ENCODE data around the gene APCDD1L.

APCDD1L gene

DNA sequence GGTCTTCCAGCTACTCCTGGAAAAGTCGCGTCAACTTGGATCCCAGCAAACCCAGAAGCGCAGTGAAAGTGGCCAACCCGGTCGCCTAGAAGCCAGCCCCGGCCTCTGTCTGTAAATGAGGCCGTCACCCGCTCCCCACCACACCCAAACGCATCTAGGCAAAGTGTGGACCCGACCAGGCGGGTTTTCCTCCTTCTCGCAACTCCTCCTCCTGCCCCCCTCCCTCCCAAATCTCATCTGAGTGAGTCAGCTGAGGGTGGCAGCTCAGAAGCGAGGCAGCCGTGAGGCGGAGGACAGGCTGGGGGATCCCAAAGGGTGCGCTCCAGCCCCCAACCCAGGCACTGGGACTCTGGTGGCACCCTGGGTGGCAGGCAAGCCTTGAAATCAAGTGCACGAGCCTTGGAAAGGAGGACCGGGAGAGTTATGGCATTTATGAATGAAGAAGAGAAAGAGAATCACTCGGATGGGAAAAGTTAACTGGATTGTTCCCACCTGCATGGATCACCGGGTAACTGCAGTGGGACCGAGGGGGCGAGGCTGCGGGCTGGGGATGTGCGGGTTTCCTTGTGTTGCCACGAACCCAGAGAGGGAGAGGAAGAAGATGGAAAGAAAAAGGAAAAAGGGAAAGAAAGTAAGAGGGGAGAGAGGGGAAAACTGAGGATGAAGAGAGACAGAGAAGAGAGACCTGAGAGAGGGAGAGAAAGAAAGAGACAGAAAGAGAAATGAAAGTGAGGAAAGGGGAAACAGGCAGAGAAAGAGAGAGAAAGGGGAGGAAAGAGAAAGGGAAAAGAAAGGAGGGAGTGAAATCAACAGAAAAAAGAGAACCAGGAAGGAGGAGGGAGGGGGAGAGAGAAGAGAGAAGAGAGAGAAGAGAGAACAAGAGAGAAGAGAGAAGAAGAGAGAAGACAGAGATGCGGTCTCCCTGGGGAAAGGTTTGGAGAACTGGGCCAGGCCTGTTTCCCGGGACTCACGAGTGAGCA, at the start of gene APCDD1L:
APCDD1L (minus strand) TSS at position 167 of the 980 bp plus-strand sequence. CDS start 692 bp downstream, outside the sequence.
- DNase-seq (ENCODE audit: low read depth), result no peak

- DNase-seq (ENCODE audit: low read depth), result no peak
Observed at GRCh38 chr20:58559368-58559729, 44.1 kb upstream of the APCDD1L start.

- no peak for DNase-seq (ENCODE audit: low read depth)
Observed at GRCh38 chr20:58558486-58559367, 43.5 kb upstream of the APCDD1L start.

DNA sequence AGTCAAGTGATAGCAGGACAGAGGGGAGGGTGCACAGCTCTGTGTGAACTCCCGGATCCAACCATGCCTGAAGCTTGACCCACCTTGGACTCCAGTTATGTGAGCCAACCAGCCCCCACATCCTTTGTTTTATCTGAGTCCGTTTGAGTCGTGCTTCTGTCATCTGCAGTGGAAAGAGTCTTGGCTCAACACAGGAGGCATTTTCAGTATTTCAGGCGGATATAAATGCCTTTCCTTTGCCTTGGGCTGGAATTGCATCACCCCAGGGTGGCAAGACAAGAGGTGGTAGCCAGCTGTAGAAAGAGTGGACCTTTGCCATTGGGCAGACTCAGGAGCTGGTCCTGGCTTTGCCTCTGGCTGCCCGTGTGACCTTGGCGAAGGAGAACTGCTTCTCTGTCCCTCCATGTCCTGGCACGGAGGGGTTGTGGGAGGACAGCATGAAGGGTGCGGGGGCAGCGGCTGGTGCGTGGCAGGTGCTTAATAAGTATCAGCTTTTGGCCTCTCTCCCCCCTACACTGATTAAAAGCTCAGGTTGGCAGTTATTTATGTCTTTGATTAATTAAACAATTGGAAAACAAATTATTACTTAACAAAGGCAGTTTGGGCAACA, 42.6 kb upstream of the APCDD1L start:
- no peak for DNase-seq (ENCODE audit: low read depth)

GRCh38 chr20:58556961-58557360, 41.8 kb upstream of the APCDD1L start:
- DNase-seq (ENCODE audit: low read depth), result no peak

GRCh38 chr20:58555078-58555765, 40.0 kb upstream of the APCDD1L start:
- DNase-seq (ENCODE audit: low read depth), result no peak

- no peak for DNase-seq (ENCODE audit: low read depth)
Observed at GRCh38 chr20:58554541-58554940, 39.3 kb upstream of the APCDD1L start.

DNA sequence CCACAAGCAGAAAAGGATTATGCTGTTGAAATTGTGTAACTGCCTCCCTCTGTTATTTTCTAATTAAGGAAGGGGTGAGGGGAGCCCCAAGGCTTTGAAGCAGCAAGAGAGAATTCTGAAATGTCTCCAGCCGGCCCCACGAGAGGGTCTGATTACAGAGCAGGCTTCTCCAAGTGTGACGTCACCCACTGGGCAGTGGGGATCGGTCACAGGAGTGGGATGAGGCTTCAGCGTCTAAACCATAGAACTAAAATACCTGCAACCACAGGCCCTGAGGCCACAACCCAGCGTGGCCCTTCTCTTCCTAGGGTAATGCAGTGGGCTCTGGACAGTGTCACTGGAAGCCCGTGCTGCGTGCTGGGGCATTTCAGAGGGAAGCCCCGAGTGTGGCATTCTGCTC, 38.6 kb upstream of the APCDD1L start:
- no peak for DNase-seq (ENCODE audit: low read depth)

GRCh38 chr20:58553166-58553696, 38.0 kb upstream of the APCDD1L start:
- no peak for DNase-seq (ENCODE audit: low read depth)

DNA sequence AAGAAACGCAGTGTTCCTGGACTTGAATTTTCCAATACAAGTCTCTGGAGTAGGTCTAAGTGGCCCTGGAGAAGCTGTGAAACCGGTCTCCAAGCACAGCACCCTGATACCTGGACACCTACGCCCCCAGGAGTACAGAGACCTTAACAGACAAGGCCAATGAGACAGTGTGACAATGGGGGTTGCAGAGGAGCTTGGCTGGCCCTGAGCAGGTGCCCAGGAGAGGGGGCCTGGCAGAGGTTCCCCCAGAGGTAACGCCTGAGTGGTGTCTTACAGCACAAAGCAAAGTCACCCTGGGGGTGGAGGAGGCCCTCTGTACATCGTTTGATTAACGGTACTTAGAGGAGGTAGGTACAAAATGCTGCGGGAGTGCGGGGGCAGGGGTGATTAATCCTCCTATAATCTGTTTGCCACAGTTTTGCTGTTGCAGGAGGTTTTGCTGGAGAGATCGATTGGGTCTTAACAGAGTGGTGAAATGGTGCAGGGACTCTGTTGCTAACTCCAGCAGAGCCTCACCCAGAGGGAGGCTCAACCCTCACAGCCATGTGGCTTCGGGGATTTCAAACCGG, 37.3 kb upstream of the APCDD1L start:
- no peak for DNase-seq (ENCODE audit: low read depth)

DNA sequence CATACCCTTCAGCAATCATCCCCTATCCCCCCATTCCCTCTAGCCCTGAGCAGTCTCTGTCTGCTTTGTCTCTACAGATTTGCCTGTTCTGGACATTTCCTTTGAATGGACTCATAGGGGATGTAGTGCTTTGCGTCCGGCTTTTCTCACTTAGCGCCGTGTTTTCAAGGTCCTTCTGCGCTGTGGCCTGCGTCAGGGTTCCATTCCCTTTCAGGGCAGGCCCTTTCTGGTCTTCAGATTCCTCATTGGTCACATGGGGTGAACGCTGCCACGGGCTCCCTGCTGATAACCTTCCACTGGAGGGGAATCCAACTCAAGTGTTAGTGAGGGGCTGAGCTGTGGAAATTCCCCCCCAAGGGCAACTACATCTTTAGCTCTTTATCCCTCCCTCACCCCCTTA, 36.4 kb upstream of the APCDD1L start:
- DNase-seq (ENCODE audit: low read depth), result no peak

DNA sequence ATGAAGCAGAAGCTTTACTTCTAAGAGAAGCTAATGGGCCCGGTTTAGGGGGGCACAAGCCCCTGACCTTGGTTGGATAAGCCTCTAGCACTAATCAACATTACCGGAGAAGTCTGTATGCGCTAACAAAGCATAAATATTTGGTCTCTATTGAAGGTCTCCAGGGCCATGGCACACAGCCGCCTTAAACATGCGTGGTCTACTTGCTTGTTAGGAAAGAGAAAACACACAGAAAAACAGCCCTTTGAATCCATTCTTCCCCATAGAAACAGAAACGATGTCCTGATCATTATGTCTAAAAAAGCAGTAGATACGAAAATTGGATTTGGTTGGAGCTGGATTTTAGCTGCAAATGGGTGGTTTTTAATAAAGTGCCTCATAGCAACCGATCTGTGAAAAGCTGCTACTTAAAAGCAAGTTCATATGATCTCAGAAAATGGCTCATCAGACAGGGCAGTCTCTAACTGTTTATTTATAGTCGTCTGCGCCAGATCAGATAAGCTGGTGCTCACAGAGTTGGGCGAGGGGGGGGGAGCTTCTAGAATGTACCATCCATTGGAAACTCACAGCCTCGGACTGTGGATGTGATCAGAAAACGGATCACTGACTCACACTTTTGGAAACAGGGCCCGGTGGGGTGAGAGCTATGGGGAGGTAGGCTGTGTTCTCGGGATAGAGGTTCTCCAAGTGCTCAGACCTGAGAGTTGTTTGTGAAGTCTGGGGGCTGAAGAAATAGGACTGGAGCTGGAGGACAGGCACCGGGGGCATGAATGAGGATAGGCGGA, 35.3 kb upstream of the APCDD1L start:
- DNase-seq (ENCODE audit: low read depth), result no peak

DNA sequence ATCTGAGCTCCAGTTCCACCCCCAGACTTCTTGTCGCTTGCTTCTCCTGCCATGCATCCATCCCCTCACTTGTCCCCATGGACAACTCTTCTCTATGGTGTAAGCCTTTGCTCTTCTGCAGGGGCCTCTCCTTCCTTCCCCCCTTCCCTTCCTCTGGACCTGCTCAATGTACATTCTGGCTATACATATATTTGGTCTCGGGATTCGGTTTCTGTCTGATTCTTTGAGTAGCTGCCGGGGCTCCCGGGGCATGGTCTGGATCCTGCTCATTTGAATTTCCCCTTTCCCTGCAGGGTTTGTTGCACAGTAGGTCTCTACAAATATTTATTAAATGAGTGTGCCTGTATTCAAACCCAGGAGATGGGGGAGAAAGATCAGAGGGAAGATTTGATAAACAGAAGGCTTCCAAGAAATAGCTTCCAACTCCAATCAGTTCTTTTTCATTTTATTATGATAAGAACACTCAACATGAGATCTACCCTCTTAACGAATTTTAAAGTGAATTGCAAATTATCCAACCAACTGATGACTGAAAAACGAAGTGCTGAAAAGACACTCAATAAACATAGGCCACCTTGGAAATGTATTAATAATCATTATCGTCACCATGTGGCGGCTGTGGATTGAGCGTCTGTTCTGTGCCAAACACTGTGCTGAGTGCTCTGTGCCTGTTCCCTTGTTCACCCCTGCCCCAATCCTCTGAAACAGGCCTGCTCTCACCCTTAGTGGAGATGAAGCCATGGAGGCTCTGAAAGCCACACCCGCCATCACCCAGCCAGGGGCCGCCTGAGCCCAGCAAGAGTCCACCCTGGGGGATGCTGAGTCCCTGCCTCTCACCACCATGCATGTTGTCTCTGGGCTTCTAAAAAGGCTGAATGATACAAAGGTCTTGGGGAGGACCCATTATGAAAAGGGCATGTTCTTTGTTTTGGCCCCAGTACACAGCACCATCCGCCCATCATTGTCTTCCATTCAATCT, 34.3 kb upstream of the APCDD1L start:
- DNase-seq (ENCODE audit: low read depth), result no peak

GRCh38 chr20:58547623-58548475, 32.6 kb upstream of the APCDD1L start:
- DNase-seq (ENCODE audit: low read depth), result no peak

DNA sequence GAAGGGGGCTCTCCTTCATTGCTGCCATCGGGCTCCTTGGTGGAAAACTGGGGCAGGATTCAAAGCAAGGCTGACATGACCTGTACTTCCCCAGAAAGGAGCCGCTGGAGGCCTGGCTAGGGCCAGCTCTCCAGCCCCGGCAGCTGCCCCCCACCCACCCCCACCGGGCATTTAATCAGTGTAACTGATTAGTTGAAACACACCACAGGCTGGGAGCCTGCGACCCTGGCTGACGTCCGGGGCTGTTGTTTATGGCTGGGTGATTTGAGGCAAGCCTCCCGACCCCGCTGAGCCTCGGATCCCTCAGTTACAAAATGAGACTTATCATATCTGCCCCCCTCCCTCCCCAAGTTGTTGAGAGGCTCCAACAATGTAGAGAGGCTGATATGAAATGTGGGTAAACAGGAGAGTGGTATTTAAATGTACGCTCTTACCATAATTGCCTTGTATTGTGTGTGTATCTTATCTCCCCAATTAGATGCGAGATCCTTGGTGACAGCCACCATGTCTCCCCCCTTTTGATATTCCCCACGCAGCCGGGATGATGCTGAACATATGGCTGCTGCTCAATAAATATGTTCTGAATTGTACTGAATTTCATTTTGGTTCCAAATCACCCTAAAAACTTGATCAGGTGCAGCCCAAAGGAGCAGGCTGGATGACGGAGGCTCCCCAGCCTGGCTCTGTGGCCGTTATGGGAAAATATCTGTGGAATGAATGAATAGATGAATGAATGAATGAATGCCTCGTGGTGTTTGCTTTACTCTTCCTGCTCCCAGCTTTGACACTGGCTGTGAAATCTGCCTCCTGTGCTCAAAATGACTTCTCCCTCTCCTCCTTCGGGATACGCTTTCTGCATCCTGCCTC, 31.8 kb upstream of the APCDD1L start:
- DNase-seq (ENCODE audit: low read depth), result no peak

DNA sequence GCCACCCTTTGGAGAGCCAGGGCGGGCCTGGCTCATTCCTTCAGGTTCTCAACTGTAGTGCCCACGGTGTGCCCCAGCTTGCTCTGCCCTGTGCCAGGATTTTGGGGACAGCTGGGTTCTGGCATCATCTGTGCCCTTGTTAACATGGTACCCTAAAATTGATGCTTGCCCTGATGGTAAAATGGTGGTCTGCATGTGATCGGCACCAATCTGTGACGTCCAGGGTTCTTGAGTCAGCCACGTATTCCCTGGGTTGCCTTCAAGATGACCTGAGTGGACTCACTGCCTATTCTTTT, 31.2 kb upstream of the APCDD1L start:
- no peak for DNase-seq (ENCODE audit: low read depth)
